Measurements from ENCODE around the gene MGRN1. TPM values are rescaled to one million over a fixed set of nuclear protein-coding genes. Genes with fewer than 3 reads are reported as not detected.

MGRN1 gene
- polyA plus RNA-seq, 4 donors = 38.4 to 71.1 (median 61.0) TPM

DNA sequence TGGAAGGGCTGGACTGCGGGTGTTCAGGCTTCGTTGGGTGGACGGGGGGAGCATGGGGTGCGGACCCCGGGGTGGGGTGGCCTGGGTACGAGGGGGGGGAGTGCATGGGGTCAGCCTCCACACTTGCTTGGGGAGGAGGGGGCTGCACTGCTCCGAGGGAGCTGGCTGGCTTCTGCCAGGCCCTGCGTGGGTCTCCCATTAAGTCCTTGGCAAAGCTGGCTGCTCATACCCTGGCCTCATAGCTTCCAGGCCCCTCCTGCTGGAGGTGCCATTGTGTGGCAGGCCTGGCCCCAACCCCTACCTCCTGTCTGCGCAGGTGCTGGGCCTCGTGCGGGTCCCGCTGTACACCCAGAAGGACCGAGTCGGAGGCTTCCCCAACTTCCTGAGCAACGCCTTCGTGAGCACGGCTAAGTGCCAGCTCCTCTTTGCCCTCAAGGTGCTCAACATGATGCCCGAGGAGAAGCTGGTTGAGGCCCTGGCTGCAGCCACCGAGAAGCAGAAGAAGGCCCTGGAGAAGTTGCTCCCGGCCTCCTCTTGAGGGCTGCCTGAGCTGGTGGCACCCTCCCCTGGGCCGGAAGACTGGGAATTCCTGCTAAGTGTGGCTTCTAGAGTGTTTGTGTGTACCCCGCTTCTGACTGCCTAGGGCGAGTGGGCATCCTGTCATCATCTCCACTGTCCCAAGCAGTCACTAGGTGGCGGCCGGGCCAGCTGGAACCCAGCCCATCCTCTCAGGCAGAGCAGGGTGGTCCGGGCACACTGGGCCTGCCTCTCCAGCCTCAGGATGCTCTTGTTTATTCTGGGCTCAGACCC, 70.2 kb downstream of the MGRN1 start:
- no peak for DNase-seq (ENCODE audit: low read depth in 4 of 4, low spot score in 2 of 4)

DNA sequence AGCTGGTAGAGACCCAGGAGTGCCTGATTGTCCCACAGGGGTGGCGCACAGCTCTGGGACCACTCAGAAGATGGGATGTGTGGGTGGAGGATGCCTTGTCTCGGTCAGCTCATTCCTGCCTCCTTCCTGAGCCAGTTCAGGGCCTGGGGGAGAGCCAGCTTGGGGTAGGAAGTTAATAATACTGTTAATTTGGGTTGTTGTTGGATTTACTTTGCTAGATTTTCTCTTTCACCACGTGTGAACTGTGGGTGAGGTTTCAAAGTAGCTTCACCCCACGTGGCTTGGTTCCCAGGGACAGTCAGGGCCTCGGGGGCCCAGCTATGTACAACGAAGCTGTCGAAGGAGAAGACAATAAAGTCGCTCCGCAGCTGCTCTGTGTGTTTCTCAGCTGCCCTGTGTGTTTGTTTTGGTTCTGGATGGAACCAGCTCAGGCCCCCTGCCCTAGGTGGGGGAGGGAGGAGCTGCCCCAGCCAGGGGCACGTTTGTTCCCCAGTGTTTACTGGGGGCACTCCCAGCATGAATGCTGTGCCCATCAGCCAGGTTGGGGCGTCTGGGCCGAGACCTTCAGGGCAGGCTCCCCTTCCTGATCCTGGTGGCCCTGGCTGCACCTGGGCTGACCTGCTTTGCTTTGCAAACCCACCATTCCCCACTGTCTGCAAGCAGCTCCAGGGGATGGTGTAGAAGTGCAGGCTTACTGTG, 71.0 kb downstream of the MGRN1 start:
- no peak for DNase-seq (ENCODE audit: low read depth in 4 of 4, low spot score in 2 of 4)

DNA sequence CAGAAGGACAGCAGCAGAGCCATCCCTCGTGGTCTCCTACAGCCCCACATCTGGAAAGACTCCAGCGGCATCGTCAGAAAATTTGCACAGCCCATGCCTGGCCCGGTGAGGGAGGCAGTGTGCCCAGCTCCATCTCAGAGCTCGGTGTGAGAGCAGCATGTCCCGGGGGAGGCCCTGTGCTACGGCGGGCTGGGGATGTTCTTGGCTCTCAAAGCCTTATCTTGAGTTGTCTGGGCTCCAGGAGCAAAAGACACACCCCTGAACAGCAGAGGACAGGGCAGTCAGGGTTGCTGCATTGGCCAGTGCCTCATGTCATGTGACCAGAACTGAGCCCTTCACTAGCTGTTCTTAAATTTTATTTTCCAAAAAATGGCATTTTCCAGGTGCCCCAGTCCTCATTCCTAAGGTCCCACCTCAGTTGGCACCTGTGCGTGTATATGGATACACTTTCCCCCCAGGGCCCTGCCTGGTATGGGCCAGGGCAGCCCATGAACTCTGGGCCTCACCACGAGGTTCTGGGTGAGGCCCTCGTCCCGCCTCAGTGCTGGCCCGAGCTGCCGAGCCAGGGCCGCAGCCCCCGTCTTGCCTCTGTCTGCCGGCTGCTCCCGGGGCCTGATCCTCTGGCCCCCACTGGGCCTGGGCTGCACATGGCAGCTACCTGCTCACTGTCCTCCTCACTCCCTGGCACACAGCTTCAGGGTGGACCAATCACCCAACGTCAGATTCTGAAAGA, 71.7 kb downstream of the MGRN1 start:
- no peak for DNase-seq (ENCODE audit: low read depth in 4 of 4, low spot score in 2 of 4)

DNA sequence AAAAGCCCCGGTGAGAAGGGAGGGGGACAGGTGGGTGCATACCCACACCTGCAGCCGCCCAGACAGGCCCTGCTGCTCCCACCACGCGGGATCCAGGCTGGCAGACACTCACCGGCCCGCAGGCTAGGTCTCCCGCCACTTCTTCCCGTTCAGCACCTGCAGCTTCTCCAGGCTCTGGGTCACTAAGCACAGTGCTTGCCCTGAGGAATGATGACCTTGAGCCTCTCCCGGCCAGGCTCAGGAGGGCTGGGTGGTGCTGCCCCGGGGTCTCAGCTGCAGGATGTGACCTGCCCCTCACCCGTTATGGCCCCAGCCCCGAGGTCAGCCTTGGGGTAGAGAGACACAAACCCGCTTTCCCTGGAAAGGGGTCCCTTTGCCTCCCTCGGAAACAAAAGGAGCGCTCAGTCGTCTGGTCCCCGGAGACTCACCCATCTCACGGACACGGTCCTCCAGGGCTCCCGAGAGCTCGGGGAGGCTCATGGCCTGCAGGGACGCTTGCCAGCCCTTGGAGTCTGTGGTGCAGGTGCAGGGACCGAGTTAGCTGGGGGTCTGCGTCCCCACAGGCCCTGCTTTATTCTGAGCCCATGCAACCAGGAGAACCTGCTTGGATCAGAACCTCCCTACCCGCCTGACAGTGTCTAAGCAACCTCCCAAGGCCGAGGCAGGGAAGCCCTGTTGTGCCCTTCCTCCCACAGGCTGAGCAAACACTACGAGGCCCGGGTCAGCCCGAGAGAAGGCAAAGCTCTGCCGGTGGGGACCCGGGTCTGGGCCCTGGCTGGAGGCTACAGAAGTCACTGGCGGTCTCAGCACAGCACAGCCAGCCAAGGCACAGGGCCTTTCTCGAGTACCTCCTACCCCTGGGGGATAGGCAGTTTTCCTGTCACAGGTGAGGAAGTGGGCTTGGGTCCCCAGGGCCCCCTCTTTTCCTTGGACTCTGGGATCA, 72.5 kb downstream of the MGRN1 start:
- no peak for DNase-seq (ENCODE audit: low read depth in 4 of 4, low spot score in 2 of 4)

DNA sequence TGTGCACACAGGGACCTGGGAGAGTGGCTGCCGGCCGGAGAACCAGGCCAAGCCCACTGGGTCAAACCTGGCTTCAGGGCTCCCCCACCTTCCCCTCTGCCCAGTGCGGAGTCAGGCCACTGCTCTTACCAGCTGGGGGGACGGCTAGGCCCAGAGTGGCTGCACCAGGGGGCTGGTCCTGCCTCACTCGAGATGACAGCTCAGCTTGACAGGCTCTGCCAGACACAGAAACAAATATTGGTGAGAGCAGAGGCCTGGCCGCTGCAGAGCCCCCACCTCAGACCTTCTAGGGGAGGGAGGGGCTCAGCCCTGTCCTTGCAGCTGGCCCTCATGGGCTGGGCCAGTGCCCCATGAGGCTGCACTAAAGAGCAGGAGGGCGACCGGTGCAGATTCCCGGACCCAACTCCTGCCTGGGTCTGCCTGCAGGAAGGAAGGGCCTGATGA, 73.2 kb downstream of the MGRN1 start:
- DNase-seq (ENCODE audit: low read depth in 4 of 4, low spot score in 2 of 4) = no peak

DNA sequence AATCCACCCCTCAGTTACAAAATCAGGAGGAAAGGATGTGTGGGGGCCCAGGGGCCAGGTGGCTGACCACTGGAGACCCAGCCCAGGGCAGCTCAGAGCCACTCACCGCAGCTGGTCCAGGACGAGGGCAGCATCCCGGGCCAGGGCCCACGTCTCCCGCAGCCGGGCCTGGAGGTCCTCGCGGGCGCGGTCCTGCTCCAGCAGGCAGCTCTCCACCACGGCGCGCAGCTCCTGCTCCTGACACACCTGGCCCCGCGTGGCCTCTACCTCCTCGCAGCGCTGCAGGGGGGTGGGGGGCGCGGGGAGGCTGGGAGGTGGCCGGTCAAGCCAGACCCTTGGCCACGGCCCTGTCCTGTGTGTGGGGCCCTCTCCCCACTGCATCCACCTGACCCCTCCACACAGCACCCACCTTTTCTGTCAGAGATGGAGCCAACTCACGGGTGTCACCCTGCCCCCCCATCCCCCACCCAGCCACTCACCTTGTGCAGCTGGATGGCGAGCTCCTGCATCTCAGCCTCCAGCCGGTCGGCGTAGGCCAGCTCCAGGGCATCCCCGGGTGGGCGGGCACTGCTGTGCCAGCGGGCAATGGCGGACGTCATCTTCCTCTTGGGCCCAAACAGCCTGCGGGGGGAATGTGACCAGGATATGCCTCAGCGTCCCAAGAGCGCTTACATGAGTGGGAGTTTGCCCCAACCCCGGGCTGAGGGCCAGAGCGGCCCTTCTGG, 73.9 kb downstream of the MGRN1 start:
- no peak for DNase-seq (ENCODE audit: low read depth in 4 of 4, low spot score in 2 of 4)

DNA sequence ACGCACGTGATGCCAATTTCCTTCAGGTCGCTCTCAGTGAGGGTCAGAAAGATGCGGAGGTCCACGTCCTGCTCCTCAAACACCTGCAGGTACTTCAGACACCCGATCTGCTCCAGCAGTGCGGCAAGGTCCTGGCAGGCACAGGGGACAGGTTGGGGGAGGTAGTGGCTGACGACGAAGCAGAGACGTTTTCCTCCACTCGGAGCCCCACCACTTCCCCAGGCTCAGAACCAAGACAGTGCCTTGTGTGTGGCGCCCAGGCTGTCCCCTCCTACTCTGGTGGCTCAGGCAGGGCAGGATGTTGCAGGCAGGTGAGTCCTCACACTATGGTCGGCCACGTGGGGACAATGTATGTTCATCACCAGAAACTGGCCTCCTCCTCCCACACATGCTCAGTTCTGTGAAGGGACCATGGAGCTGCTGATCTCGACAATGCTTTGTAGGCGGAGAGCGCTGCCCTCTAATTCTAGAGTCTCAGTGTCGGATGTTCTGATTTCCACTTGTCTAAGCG, 74.5 kb downstream of the MGRN1 start:
- DNase-seq (ENCODE audit: low read depth in 4 of 4, low spot score in 2 of 4) = no peak

DNA sequence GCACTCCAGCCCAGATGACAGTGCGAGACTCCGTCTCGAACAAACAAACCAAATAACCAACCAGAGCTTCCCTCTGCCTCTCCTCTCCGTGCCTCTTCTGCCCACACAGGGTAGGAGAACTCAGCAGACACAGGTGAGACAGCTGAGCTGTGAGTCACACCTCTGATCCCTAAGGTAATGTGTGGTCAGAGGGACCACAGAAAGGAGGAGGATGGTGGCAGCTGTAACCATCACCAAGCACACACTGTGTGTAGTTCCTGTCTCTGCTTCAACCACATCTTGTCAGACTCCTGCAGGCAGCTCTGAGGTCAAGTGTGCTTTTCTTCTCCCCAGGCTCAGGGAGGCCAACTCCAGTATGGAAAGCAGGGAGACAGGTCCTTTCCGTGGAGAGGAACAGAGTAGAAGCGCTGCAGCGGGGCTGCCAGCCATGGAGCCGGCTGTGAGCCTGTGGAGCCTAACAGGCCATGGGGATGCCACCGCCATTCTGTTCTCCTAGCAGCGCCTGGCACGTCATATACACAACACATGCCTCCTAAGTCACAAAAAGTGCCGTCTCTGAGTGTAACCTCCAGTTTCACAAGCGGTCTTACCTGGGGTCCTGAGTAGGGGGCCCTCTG, 75.9 kb downstream of the MGRN1 start:
- no peak for DNase-seq (ENCODE audit: low read depth in 4 of 4, low spot score in 2 of 4)

DNA sequence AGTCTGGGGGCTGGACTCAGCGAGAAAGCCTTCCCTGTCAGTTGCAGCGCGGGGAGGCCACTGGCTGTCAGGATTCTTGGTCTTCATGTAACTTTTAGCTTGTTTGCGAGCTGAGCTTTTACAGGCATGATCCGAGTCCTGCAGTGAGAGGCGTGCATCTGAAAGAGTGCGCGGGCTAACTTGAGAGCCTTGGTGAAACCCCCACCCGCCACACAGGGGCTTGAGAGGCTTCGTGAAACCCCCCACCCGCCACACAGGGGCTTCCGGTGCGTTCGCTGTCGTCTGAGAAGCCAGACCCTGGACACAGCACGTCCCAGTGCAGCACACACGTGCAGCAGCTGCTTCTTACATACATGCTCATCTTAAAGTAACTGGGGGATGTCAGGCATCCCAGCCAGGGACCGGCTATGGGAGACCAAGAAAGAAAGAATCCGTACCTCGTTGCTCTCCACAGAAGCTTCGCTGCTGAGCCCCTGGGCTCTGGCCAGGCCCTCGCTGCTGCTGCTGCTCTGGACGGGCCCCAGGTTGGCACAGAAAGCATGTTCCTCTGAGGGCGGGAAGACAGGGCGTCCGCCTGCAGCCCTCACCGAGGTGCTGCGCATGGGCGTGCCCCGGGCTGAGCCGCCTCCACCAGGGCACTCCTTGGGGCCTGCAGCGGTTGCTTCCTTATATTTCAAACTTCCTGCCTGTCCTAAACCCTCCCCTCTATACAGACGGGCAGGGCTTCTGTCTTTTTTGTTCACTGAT, 76.5 kb downstream of the MGRN1 start:
- no peak for DNase-seq (ENCODE audit: low read depth in 4 of 4, low spot score in 2 of 4)

DNA sequence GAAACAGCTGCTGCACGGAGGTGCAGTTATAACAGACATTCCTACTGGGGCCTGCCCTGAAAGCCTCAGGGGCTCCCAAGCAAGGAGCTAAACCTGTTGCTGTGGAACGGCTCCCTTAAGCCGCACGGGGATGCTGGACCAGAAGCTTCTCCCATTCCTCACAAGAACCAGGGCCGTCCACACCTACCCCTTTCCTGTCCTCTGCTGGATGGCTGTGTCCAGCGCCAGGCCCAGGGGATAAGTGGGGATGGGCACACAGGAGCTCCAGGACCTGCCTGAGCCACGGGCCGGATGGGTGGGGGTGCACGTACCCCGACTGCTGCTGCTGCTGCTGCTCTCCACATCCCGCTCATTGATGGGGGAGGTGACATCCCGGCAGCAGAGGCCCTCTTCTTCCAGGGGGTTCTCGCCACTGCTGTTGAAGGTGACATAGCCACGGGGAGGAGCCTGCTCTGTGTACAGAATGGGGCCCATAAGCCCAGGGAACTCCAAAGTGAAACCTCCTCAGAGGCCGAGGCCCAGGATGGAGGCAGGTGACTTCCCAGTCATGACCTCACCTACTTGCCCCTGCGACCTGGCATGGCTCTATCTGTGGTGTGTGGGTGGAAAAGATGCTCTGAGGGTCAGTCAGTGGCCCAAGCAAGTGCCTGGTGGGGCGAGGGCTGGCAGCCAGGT, 77.3 kb downstream of the MGRN1 start:
- DNase-seq (ENCODE audit: low read depth in 4 of 4, low spot score in 2 of 4) = no peak

DNA sequence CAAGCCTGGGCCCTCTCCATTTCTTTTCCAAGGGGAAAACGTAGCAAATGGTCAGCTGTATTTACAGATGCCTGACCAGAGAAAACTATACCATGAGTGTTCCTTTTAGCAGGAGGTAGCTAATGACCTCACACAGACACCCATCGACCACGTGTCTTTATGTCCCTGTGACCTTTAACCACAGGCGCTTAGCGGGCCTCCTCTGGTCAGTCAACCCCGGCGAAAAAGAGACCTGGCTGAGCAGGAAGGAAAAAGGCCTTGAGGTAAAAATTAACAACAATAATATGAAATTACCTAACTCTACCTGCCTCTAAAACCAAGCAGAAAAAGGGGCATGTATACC, 77.8 kb downstream of the MGRN1 start:
- no peak for DNase-seq (ENCODE audit: low read depth in 4 of 4, low spot score in 2 of 4)

DNA sequence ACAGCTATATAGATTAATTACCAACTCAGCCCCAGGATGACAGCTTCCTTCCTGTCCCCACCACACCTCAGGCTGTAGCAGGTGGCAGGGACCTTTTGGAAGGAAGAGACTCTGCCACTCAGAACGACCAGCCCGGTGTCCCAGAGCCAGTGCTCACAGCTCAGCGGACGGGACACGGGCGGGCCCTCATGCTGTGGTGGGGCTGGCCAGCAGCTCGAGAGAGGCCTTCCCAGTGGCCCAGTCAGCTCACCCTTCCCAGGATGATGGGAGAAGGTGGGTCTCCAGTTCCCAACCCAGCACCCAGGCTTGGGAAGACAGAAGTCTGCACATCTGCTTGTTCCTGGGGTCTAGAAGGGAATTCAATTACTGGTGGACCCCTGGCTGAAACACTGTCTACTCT, 79.3 kb downstream of the MGRN1 start:
- no peak for DNase-seq (ENCODE audit: low read depth in 4 of 4, low spot score in 2 of 4)

DNA sequence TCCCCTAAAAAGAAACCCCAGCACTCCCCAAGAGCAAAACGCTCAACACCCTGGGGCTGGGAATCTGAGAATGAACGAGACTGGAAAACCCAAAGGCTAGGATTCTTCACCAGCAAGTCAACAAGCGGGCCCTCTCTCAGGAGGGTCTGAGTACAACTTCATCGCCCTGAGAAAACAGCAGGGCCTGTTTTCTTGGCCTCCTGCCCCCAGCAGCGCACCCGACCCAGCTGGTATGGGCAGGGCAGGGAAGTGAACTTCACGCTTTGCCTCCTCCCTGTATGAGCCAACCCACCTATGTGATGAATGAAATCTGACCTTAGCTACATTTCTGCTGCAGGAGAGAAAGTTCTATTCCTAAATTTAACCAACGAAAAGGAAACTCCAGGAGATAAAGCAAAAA, 79.9 kb downstream of the MGRN1 start:
- DNase-seq (ENCODE audit: low read depth in 4 of 4, low spot score in 2 of 4) = no peak

DNA sequence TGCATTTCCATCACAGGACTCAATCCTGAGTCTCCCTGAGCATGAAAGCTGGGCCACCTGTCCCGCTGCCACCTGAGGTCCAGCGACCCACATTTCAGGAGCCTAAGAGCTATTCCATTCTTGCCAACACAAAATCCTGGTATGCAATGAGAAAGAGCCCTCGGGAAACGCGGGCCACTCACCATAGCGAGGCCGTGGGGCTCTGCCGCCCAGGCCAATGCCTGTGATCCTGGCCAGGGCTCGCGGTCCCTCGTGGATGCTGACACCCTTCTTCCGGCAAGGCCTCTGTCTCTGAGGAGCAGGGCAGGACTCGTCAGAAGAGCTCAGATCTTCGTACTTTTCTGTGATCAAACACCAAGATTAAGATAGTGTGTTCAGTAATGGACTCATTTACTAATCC, 80.3 kb downstream of the MGRN1 start:
- no peak for DNase-seq (ENCODE audit: low read depth in 4 of 4, low spot score in 2 of 4)

DNA sequence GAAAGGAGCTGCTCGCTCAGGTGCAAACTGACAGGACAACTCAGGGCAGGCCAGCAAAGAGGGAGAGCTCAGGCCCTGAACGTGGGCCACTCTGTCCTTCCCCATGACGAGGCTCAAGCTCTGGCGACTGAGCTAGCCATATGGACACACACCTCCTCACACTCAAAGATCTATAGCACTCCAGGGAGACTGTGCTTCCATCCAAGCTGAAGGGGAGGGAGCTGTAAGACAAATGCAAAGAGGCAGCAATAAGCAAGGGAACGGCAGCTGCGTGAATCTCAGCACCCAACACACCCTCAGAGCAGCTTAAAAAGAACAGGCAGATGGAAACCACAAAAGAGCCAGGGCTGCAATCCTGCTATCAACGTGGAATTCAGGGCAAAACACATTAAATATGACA, 82.2 kb downstream of the MGRN1 start:
- DNase-seq (ENCODE audit: low read depth in 4 of 4, low spot score in 2 of 4) = no peak

DNA sequence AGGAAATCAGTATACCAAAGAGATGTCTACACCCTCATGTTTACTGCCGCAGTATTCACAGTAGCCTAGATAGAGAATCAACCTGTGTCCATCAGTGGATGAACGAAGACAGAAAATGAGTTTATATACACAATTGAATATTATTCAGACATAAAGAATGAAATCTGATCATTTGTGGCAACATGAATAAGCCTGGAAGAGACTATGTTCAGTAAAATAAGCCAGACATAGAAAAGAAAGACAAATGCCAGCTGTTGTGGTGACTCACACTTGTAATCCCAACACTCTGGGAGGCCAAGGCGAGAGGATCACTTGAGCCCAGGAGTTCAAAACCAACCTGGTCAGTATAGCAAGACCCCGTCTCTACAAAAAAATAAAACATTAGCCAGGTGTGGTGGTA, 84.9 kb downstream of the MGRN1 start:
- no peak for DNase-seq (ENCODE audit: low read depth in 4 of 4, low spot score in 2 of 4)

DNA sequence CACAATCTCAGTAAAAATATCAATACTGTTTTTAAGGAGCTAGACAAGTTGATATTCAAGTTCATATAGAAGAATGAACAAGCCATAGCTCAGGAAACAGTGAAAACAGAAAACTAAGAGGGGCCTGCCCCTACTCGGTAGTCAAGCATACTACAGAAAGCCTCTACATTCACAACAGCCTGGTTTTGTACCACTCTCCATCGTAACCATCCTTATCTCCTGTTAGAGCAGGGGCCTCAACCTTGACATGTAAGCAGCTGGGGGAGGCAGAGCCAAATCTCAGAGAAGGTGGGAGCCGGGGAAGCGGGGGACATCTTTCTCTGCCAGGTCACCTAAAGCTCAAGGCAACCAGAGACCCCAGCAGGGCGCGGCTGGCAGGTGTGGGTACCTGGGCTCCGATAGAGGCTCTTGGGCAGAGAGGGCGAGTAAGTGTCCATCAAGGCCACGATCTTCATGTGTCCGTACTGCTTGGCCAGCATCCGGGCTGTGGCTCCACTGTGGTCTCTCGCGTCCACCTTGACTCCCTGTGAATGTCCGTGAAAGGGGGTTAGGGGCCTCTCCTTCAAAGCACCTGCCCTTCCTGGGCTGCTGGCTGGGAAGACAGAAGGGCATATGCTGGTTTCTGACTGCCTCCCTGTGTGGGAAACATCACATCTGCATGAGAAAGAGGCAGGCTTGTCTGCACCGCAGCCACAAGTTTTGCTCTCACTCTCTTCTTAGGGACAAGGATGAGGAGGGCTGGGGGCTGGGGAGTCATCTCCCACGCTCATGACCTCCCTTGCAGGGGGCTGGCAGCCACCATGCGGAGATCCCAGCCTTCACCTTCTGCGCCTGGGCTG, 89.3 kb downstream of the MGRN1 start:
- no peak for DNase-seq (ENCODE audit: low read depth in 4 of 4, low spot score in 2 of 4)
